Measurements from ENCODE around the gene CEP104.

- TF ChIP-seq CTCF (IDR thresholded peaks at IDR 0.05; ENCODE audit: poor library complexity, severe bottlenecking), result no peak
- no peak for TF ChIP-seq POLR2AphosphoS5 (IDR thresholded peaks at IDR 0.05)
- no peak for TF ChIP-seq EP300 (conservative IDR thresholded peaks at IDR 0.05; ENCODE audit: poor library complexity, severe bottlenecking)
- no peak for TF ChIP-seq EZH2 (IDR thresholded peaks at IDR 0.05; ENCODE audit: borderline replicate concordance, insufficient read depth, low read length, poor library complexity, severe bottlenecking)
- TF ChIP-seq TAF1 (IDR thresholded peaks at IDR 0.05; ENCODE audit: low read depth), result no peak
- TF ChIP-seq MXI1 (conservative IDR thresholded peaks at IDR 0.05; ENCODE audit: poor library complexity, severe bottlenecking), result no peak
Observed at GRCh38 chr1:3879099-3879498, 22.1 kb upstream of the CEP104 start.

Measured in neural cell (in vitro differentiated cells).